ENCODE measurements around the gene CELF2.

The CELF2 gene

DNA sequence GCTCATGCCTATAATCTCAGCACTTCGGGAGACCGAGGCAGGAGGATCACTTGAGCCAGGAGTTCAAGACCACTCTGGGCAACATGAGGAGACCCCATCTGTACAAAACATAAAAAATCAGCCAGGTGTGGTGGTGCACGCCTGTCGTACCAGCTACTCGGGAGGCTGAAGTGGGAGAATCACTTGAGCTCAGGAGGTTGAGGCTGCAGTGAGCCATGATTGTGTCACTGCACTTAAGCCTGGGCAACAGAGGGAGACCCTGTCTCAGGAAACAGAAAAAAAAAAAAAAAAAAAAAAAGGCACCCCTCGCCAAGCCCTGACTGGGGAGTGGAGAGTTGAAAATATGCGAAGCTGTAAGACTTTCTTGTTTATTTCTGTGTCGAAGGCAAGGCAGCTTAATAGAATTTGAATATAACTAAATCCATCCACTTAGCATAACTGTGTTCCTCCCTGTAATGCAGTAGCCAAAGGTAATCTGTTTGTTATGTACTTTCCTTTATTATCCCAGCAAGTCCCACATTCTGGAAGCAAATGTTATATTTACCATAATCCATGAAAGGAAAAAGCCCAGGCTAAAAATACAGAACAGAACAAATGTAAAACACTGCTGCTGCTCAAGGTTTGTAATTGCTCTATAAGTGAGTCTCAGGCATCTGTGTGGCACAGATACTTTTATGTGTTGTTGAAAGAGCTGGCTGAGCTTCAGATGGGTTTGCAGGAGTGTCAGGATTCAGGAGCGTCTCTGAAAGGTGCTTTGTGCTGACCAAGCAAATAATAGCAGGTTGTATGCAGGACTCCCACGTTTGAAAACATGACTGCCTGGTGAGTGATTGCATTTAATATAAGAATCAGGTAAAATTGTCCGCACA is 127.2 kb downstream of the CELF2 start:
- no peak overlapping the region for H3K27ac ChIP-seq (replicated peaks; ENCODE audit: low read length)
- H4K8ac ChIP-seq (ENCODE audit: low read depth, low read length): no peak overlapping the region
- H3K4me3 ChIP-seq (ENCODE audit: low read length in 2 of 2): no peak overlapping the region
- DNase-seq (ENCODE audit: low spot score): no peak
- no peak overlapping the region for H4K91ac ChIP-seq (ENCODE audit: low read depth, low read length, poor library complexity)
- H3K79me1 ChIP-seq (ENCODE audit: low read depth, low read length): peaks cover 2% of the 10 kb centered on the region
- no peak overlapping the region for H3K4ac ChIP-seq (ENCODE audit: low read length)
- H2BK12ac ChIP-seq (ENCODE audit: low read length): no peak overlapping the region
- no peak overlapping the region for H3K14ac ChIP-seq (ENCODE audit: low read length)
- no peak overlapping the region for H3K18ac ChIP-seq (ENCODE audit: low read length)
- no peak overlapping the region for H2AK5ac ChIP-seq (ENCODE audit: low read depth, low read length)
- H3K23ac ChIP-seq (ENCODE audit: low read depth, low read length, poor library complexity): no peak overlapping the region
- no peaks in the 10 kb centered on the region for H3K27me3 ChIP-seq (ENCODE audit: control insufficient read depth in 3 of 3, insufficient read depth in 3 of 3, low read depth in 1 of 3, low read length in 3 of 3)
- no CpG with 5 or more reads among the region's 11 CpGs for WGBS, 2 donors (ENCODE audit: extremely low coverage in 2 of 2, insufficient read length in 2 of 2, insufficient replicate concordance in 1 of 2)
- H2AFZ ChIP-seq (ENCODE audit: low read length): no peak overlapping the region
- no peak overlapping the region for H2BK15ac ChIP-seq (ENCODE audit: low read length)
- H3K4me1 ChIP-seq (ENCODE audit: control insufficient read depth in 2 of 2, insufficient read depth in 1 of 2, low read depth in 1 of 2, low read length in 2 of 2): peaks cover 1 to 23% of the 10 kb centered on the region in 2 donors
- no peak overlapping the region for H3K4me2 ChIP-seq (ENCODE audit: insufficient read depth, low read length, poor library complexity, severe bottlenecking)
- H3K36me3 ChIP-seq (replicated peaks in 1 of 2; ENCODE audit: control insufficient read depth in 2 of 2, insufficient read depth in 2 of 2, low read length in 2 of 2): no peaks in the 10 kb centered on the region
- no peaks in the 10 kb centered on the region for H3K9me3 ChIP-seq (replicated peaks in 1 of 2; ENCODE audit: control insufficient read depth in 2 of 2, insufficient read depth in 1 of 2, low read depth in 1 of 2, low read length in 2 of 2)
- no peak overlapping the region for H2BK120ac ChIP-seq (ENCODE audit: low read depth, low read length)
- no peak overlapping the region for H2BK5ac ChIP-seq (ENCODE audit: low read length)
- no peak overlapping the region for H3K9ac ChIP-seq (ENCODE audit: low read depth, low read length, poor library complexity)

DNA sequence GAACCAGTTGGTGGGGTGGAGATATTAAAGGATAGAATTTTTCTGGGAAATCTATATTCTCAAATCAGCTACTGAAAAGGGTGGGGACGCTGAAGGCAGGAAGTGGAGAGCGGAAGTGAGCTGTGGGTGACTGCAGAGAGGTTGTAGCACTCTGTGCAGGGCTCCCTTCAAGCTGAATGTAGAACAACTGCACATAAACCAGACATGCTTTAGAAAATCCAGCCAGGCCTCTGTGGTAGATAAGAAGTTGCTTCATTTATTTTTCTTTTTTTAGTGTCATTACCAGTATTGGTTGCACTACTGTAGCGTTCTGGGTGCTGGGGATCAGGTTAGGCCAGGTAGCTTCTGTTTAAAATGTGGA is 127.8 kb downstream of the CELF2 start:
- no peak overlapping the region for H2BK12ac ChIP-seq (ENCODE audit: low read length)
- H3K27ac ChIP-seq (replicated peaks; ENCODE audit: low read length): no peak overlapping the region
- H3K18ac ChIP-seq (ENCODE audit: low read length): no peak overlapping the region
- H2BK15ac ChIP-seq (ENCODE audit: low read length): no peak overlapping the region
- peaks cover 2% of the 10 kb centered on the region for H3K79me1 ChIP-seq (ENCODE audit: low read depth, low read length)
- H4K8ac ChIP-seq (ENCODE audit: low read depth, low read length): no peak overlapping the region
- peaks cover 1 to 23% of the 10 kb centered on the region in 2 donors for H3K4me1 ChIP-seq (ENCODE audit: control insufficient read depth in 2 of 2, insufficient read depth in 1 of 2, low read depth in 1 of 2, low read length in 2 of 2)
- H2BK5ac ChIP-seq (ENCODE audit: low read length): no peak overlapping the region
- H3K23ac ChIP-seq (ENCODE audit: low read depth, low read length, poor library complexity): no peak overlapping the region
- no peak overlapping the region for H3K4me2 ChIP-seq (ENCODE audit: insufficient read depth, low read length, poor library complexity, severe bottlenecking)
- no CpG with 5 or more reads among the region's 3 CpGs for WGBS, 2 donors (ENCODE audit: extremely low coverage in 2 of 2, insufficient read length in 2 of 2, insufficient replicate concordance in 1 of 2)
- no peak overlapping the region for H2BK120ac ChIP-seq (ENCODE audit: low read depth, low read length)
- no peak for DNase-seq (ENCODE audit: low spot score)
- no peaks in the 10 kb centered on the region for H3K36me3 ChIP-seq (replicated peaks in 1 of 2; ENCODE audit: control insufficient read depth in 2 of 2, insufficient read depth in 2 of 2, low read length in 2 of 2)
- no peak overlapping the region for H3K14ac ChIP-seq (ENCODE audit: low read length)
- H3K4ac ChIP-seq (ENCODE audit: low read length): no peak overlapping the region
- H3K27me3 ChIP-seq (ENCODE audit: control insufficient read depth in 3 of 3, insufficient read depth in 3 of 3, low read depth in 1 of 3, low read length in 3 of 3): no peaks in the 10 kb centered on the region
- no peak overlapping the region for H3K4me3 ChIP-seq (ENCODE audit: low read length in 2 of 2)
- H3K9me3 ChIP-seq (replicated peaks in 1 of 2; ENCODE audit: control insufficient read depth in 2 of 2, insufficient read depth in 1 of 2, low read depth in 1 of 2, low read length in 2 of 2): no peaks in the 10 kb centered on the region
- no peak overlapping the region for H3K9ac ChIP-seq (ENCODE audit: low read depth, low read length, poor library complexity)
- H2AK5ac ChIP-seq (ENCODE audit: low read depth, low read length): no peak overlapping the region
- no peak overlapping the region for H2AFZ ChIP-seq (ENCODE audit: low read length)
- no peak overlapping the region for H4K91ac ChIP-seq (ENCODE audit: low read depth, low read length, poor library complexity)

DNA sequence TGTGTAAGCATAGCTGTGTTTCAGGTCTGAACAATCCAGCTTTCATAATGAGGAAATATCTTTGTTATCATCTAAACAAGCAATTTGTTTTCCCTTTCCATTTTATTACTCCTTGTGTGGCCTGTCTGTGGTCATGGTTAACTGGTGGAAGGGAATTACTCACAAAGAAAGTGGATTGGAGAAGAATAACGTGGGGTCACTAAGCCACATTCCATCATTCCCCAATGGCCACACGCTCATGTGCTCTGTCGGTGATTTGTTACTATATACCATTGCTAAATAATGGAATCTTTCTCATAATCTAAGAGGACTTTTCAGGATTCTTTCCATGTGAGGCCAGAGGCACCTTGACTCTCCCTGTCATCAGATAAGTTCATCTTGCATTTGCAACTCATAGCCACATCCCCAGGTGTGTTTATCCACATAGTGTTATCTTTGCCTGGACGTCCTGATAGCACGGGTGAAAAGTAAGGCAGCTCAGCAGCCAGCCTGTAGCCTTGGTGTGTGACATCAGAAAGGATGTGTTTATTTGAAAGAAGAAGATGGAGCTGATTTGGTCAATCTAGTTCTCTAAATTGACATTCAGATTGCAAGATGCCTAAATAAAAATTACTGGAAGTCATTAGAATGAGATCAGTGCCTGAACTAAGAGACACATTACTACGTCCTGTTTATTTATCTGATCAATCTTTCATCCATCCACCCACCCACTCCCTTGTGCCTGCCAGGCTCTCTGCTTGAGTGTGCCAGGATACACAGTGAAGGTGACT is 128.9 kb downstream of the CELF2 start:
- Histone ChIP-seq H3K4me2 (ENCODE audit: insufficient read depth, low read length, poor library complexity, severe bottlenecking) (no peak overlapping the region), H2BK120ac (ENCODE audit: low read depth, low read length) (no peak overlapping the region), H3K18ac (ENCODE audit: low read length) (no peak overlapping the region), H3K27ac (replicated peaks; ENCODE audit: low read length) (no peak overlapping the region), H3K4me3 (ENCODE audit: low read length in 2 of 2) (no peak overlapping the region), H3K27me3 (ENCODE audit: control insufficient read depth in 3 of 3, insufficient read depth in 3 of 3, low read depth in 1 of 3, low read length in 3 of 3) (no peaks in the 10 kb centered on the region), H3K9ac (ENCODE audit: low read depth, low read length, poor library complexity) (no peak overlapping the region), H2BK12ac (ENCODE audit: low read length) (no peak overlapping the region), H2BK5ac (ENCODE audit: low read length) (no peak overlapping the region), H3K36me3 (replicated peaks in 1 of 2; ENCODE audit: control insufficient read depth in 2 of 2, insufficient read depth in 2 of 2, low read length in 2 of 2) (no peaks in the 10 kb centered on the region), H4K8ac (ENCODE audit: low read depth, low read length) (no peak overlapping the region), H3K79me1 (ENCODE audit: low read depth, low read length) (peaks cover 2% of the 10 kb centered on the region), H3K14ac (ENCODE audit: low read length) (no peak overlapping the region), H3K9me3 (replicated peaks in 1 of 2; ENCODE audit: control insufficient read depth in 2 of 2, insufficient read depth in 1 of 2, low read depth in 1 of 2, low read length in 2 of 2) (no peaks in the 10 kb centered on the region), H4K91ac (ENCODE audit: low read depth, low read length, poor library complexity) (no peak overlapping the region), H3K4ac (ENCODE audit: low read length) (no peak overlapping the region), H2AK5ac (ENCODE audit: low read depth, low read length) (no peak overlapping the region), H2AFZ (ENCODE audit: low read length) (no peak overlapping the region), H3K4me1 (ENCODE audit: control insufficient read depth in 2 of 2, insufficient read depth in 1 of 2, low read depth in 1 of 2, low read length in 2 of 2) (peaks cover 1 to 23% of the 10 kb centered on the region in 2 donors), H2BK15ac (ENCODE audit: low read length) (no peak overlapping the region), H3K23ac (ENCODE audit: low read depth, low read length, poor library complexity) (no peak overlapping the region)
- no CpG with 5 or more reads among the region's 6 CpGs for WGBS, 2 donors (ENCODE audit: extremely low coverage in 2 of 2, insufficient read length in 2 of 2, insufficient replicate concordance in 1 of 2)
- DNase-seq (ENCODE audit: low spot score): no peak

DNA sequence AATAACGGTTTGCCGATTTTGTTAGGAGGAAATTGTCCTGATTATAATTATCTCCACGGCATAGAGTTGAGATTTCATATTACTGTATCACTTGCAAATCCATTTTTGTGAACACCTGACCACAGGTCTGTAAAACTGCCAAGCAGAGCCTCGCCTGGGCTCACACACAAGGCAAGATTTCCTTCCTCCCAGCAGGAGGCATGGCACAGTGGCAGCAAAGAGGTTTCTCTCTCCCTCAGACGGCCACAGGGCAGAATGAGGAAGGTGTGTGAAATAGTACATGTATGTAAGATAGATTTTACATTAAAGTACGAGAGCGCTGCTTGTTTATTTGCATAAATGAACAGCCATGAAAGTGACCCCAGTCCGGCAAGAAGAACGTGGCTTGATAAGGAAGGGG is 130.1 kb downstream of the CELF2 start:
- H3K18ac ChIP-seq (ENCODE audit: low read length): no peak overlapping the region
- H4K8ac ChIP-seq (ENCODE audit: low read depth, low read length): no peak overlapping the region
- H2AFZ ChIP-seq (ENCODE audit: low read length): no peak overlapping the region
- peaks cover 2% of the 10 kb centered on the region for H3K79me1 ChIP-seq (ENCODE audit: low read depth, low read length)
- no peak overlapping the region for H2BK120ac ChIP-seq (ENCODE audit: low read depth, low read length)
- H4K91ac ChIP-seq (ENCODE audit: low read depth, low read length, poor library complexity): no peak overlapping the region
- H2AK5ac ChIP-seq (ENCODE audit: low read depth, low read length): no peak overlapping the region
- no peak for DNase-seq (ENCODE audit: low spot score)
- no peak overlapping the region for H3K4me3 ChIP-seq (ENCODE audit: low read length in 2 of 2)
- no peak overlapping the region for H3K9ac ChIP-seq (ENCODE audit: low read depth, low read length, poor library complexity)
- no peaks in the 10 kb centered on the region for H3K27me3 ChIP-seq (ENCODE audit: control insufficient read depth in 3 of 3, insufficient read depth in 3 of 3, low read depth in 1 of 3, low read length in 3 of 3)
- H3K36me3 ChIP-seq (replicated peaks in 1 of 2; ENCODE audit: control insufficient read depth in 2 of 2, insufficient read depth in 2 of 2, low read length in 2 of 2): no peaks in the 10 kb centered on the region
- no peak overlapping the region for H3K27ac ChIP-seq (replicated peaks; ENCODE audit: low read length)
- H3K14ac ChIP-seq (ENCODE audit: low read length): no peak overlapping the region
- H2BK12ac ChIP-seq (ENCODE audit: low read length): no peak overlapping the region
- no CpG with 5 or more reads among the region's 9 CpGs for WGBS, 2 donors (ENCODE audit: extremely low coverage in 2 of 2, insufficient read length in 2 of 2, insufficient replicate concordance in 1 of 2)
- no peak overlapping the region for H3K4ac ChIP-seq (ENCODE audit: low read length)
- no peak overlapping the region for H2BK5ac ChIP-seq (ENCODE audit: low read length)
- H3K23ac ChIP-seq (ENCODE audit: low read depth, low read length, poor library complexity): no peak overlapping the region
- H2BK15ac ChIP-seq (ENCODE audit: low read length): no peak overlapping the region
- no peaks in the 10 kb centered on the region for H3K9me3 ChIP-seq (replicated peaks in 1 of 2; ENCODE audit: control insufficient read depth in 2 of 2, insufficient read depth in 1 of 2, low read depth in 1 of 2, low read length in 2 of 2)
- H3K4me1 ChIP-seq (ENCODE audit: control insufficient read depth in 2 of 2, insufficient read depth in 1 of 2, low read depth in 1 of 2, low read length in 2 of 2): peaks cover 1 to 23% of the 10 kb centered on the region in 2 donors
- no peak overlapping the region for H3K4me2 ChIP-seq (ENCODE audit: insufficient read depth, low read length, poor library complexity, severe bottlenecking)
